ENCODE results near the gene TSPEAR. TPM values are rescaled to one million over a fixed set of nuclear protein-coding genes. Genes with fewer than 3 reads are reported as not detected.
"Not testable (repeated sequence)": the region's sequence is repeated elsewhere in the genome, so short reads cannot be mapped to it uniquely, and the experiment has no call there.

The TSPEAR gene
- total RNA-seq, 1 experiment from 2014 or later: not detected

- Histone ChIP-seq H3K4me1 (ENCODE audit: control insufficient read depth, insufficient read depth, low read length) (no peaks in the 10 kb centered on the region), H3K36me3 (ENCODE audit: control insufficient read depth, insufficient read depth, low read length) (no peaks in the 10 kb centered on the region), H3K27ac (ENCODE audit: low read length) (no peak overlapping the region), H3K9me3 (ENCODE audit: control insufficient read depth, insufficient read depth, low read depth, low read length) (no peaks in the 10 kb centered on the region), H3K27me3 (ENCODE audit: control insufficient read depth, insufficient read depth, low read length) (no peaks in the 10 kb centered on the region), H3K4me3 (ENCODE audit: low read depth in 2 of 2, low read length in 2 of 2) (no peak overlapping the region)
- CTCF ChIA-PET: no interaction called here
- intact Hi-C loops (cut with micrococcal nuclease; ENCODE audit: unreplicated experiment): no loop called here
- POLR2A ChIA-PET: no interaction called here
- in situ Hi-C loops (cut with HindIII; ENCODE audit: low pct_unique_long_range_greater_than_20kb, low sequenced_read_pairs): no loop called here
- DNase-seq (ENCODE audit: low read depth, low spot score) (no peak), ATAC-seq (no peak)
- no peak for TF ChIP-seq SIN3A (IDR thresholded peaks at IDR 0.05; ENCODE audit: borderline replicate concordance, insufficient read depth, low read depth, low read length)
- BruUV-seq (replicated peaks): no TSS peak
Observed at GRCh38 chr21:44552136-44552535, 159.2 kb downstream of the TSPEAR start.

GRCh38 chr21:44551340-44551961, 159.9 kb downstream of the TSPEAR start, which contains the start of gene KRTAP10-2:
KRTAP10-2 (minus strand) TSS chr21:44551505; CDS start chr21:44551458, 47 bp downstream.
- H3K27ac ChIP-seq (ENCODE audit: low read length): no peak within 1 kb of the TSS
- intact Hi-C loops (cut with micrococcal nuclease; ENCODE audit: unreplicated experiment): no loop called here
- H3K9me3 ChIP-seq (ENCODE audit: control insufficient read depth, insufficient read depth, low read depth, low read length): no peaks in the 10 kb centered on the region
- no peaks in the 10 kb centered on the region for H3K4me1 ChIP-seq (ENCODE audit: control insufficient read depth, insufficient read depth, low read length)
- no peak within 1 kb of the TSS for H3K4me3 ChIP-seq (ENCODE audit: low read depth in 2 of 2, low read length in 2 of 2)
- ATAC-seq: no peak
- H3K36me3 ChIP-seq (ENCODE audit: control insufficient read depth, insufficient read depth, low read length): no peaks in the 10 kb centered on the region
- no TSS peak for BruUV-seq (replicated peaks)
- no peaks in the 10 kb centered on the region for H3K27me3 ChIP-seq (ENCODE audit: control insufficient read depth, insufficient read depth, low read length)
- ChIA-PET CTCF (no interaction called here), POLR2A (no interaction called here)
- no peak for TF ChIP-seq TCF7L2 (IDR thresholded peaks at IDR 0.05; ENCODE audit: low read depth, low read length)
- TF ChIP-seq SIN3A (IDR thresholded peaks at IDR 0.05; ENCODE audit: borderline replicate concordance, insufficient read depth, low read depth, low read length): no peak
- TF ChIP-seq, protein P1, sequence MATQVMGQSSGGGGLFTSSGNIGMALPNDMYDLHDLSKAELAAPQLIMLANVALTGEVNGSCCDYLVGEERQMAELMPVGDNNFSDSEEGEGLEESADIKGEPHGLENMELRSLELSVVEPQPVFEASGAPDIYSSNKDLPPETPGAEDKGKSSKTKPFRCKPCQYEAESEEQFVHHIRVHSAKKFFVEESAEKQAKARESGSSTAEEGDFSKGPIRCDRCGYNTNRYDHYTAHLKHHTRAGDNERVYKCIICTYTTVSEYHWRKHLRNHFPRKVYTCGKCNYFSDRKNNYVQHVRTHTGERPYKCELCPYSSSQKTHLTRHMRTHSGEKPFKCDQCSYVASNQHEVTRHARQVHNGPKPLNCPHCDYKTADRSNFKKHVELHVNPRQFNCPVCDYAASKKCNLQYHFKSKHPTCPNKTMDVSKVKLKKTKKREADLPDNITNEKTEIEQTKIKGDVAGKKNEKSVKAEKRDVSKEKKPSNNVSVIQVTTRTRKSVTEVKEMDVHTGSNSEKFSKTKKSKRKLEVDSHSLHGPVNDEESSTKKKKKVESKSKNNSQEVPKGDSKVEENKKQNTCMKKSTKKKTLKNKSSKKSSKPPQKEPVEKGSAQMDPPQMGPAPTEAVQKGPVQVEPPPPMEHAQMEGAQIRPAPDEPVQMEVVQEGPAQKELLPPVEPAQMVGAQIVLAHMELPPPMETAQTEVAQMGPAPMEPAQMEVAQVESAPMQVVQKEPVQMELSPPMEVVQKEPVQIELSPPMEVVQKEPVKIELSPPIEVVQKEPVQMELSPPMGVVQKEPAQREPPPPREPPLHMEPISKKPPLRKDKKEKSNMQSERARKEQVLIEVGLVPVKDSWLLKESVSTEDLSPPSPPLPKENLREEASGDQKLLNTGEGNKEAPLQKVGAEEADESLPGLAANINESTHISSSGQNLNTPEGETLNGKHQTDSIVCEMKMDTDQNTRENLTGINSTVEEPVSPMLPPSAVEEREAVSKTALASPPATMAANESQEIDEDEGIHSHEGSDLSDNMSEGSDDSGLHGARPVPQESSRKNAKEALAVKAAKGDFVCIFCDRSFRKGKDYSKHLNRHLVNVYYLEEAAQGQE (IDR thresholded peaks at IDR 0.05; ENCODE audit: insufficient read depth in 1 of 2, low read depth in 2 of 2, low read length in 1 of 2): no peak
- no peak for TF ChIP-seq POLR2AphosphoS5 (IDR thresholded peaks at IDR 0.05; ENCODE audit: low read depth, low read length)
- no peak for DNase-seq (ENCODE audit: low read depth, low spot score)
- in situ Hi-C loops (cut with HindIII; ENCODE audit: low pct_unique_long_range_greater_than_20kb, low sequenced_read_pairs): no loop called here

GRCh38 chr21:44550807-44551206, 160.6 kb downstream of the TSPEAR start:
- no peaks in the 10 kb centered on the region for H3K36me3 ChIP-seq (ENCODE audit: control insufficient read depth, insufficient read depth, low read length)
- no peaks in the 10 kb centered on the region for H3K27me3 ChIP-seq (ENCODE audit: control insufficient read depth, insufficient read depth, low read length)
- intact Hi-C loops (cut with micrococcal nuclease; ENCODE audit: unreplicated experiment) (no loop called here), in situ Hi-C loops (cut with HindIII; ENCODE audit: low pct_unique_long_range_greater_than_20kb, low sequenced_read_pairs) (no loop called here)
- POLR2A ChIA-PET: no interaction called here
- no TSS peak for BruUV-seq (replicated peaks)
- no peaks in the 10 kb centered on the region for H3K9me3 ChIP-seq (ENCODE audit: control insufficient read depth, insufficient read depth, low read depth, low read length)
- CTCF ChIA-PET: no interaction called here
- TF ChIP-seq SIN3A (IDR thresholded peaks at IDR 0.05; ENCODE audit: borderline replicate concordance, insufficient read depth, low read depth, low read length): no peak
- TF ChIP-seq, protein P2, sequence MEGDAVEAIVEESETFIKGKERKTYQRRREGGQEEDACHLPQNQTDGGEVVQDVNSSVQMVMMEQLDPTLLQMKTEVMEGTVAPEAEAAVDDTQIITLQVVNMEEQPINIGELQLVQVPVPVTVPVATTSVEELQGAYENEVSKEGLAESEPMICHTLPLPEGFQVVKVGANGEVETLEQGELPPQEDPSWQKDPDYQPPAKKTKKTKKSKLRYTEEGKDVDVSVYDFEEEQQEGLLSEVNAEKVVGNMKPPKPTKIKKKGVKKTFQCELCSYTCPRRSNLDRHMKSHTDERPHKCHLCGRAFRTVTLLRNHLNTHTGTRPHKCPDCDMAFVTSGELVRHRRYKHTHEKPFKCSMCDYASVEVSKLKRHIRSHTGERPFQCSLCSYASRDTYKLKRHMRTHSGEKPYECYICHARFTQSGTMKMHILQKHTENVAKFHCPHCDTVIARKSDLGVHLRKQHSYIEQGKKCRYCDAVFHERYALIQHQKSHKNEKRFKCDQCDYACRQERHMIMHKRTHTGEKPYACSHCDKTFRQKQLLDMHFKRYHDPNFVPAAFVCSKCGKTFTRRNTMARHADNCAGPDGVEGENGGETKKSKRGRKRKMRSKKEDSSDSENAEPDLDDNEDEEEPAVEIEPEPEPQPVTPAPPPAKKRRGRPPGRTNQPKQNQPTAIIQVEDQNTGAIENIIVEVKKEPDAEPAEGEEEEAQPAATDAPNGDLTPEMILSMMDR (IDR thresholded peaks at IDR 0.05): no peak
- TF ChIP-seq, protein P1 (IDR thresholded peaks at IDR 0.05; ENCODE audit: insufficient read depth in 1 of 2, low read depth in 2 of 2, low read length in 1 of 2): no peak
- TF ChIP-seq POLR2AphosphoS5 (IDR thresholded peaks at IDR 0.05; ENCODE audit: low read depth, low read length): no peak
- no peak for TF ChIP-seq TCF7L2 (IDR thresholded peaks at IDR 0.05; ENCODE audit: low read depth, low read length)
- H3K27ac ChIP-seq (ENCODE audit: low read length): no peak overlapping the region
- ATAC-seq: no peak
- DNase-seq (ENCODE audit: low read depth, low spot score): no peak
- no peaks in the 10 kb centered on the region for H3K4me1 ChIP-seq (ENCODE audit: control insufficient read depth, insufficient read depth, low read length)
- H3K4me3 ChIP-seq (ENCODE audit: low read depth in 2 of 2, low read length in 2 of 2): no peak overlapping the region

- H3K9me3 ChIP-seq (ENCODE audit: control insufficient read depth, insufficient read depth, low read depth, low read length); DNase-seq (ENCODE audit: low read depth, low spot score); ATAC-seq; H3K4me1 ChIP-seq (ENCODE audit: control insufficient read depth, insufficient read depth, low read length); in situ Hi-C loops (cut with HindIII; ENCODE audit: low pct_unique_long_range_greater_than_20kb, low sequenced_read_pairs); POLR2A ChIA-PET; H3K27ac ChIP-seq (ENCODE audit: low read length); H3K4me3 ChIP-seq (ENCODE audit: low read depth in 2 of 2, low read length in 2 of 2); H3K27me3 ChIP-seq (ENCODE audit: control insufficient read depth, insufficient read depth, low read length); CTCF ChIA-PET; BruUV-seq (replicated peaks); H3K36me3 ChIP-seq (ENCODE audit: control insufficient read depth, insufficient read depth, low read length); intact Hi-C loops (cut with micrococcal nuclease; ENCODE audit: unreplicated experiment): not testable (repeated sequence)
Observed at GRCh38 chr21:44550285-44550684, 161.1 kb downstream of the TSPEAR start.
